Cardiac fibroblast (primary cell): Measurements from ENCODE around the gene PCTP.
A peak's percentile ranks its signal among the peaks of the same experiment; 100 is the strongest.

Experiments
- DNase-seq, 2 donors: peaks; one replicate each; pipeline versions ENCODE4 v3.0.0 to v3.0.0-alpha.2; 2010; ENCODE audit warnings: low read depth in 2 of 2
- H3K4me3 ChIP-seq, 2 donors: replicated peaks in 1 of 2; 1 replicate in 1 of 2; 2 replicates in 1 of 2; pipeline ENCODE4 v1.5.1; 2011; ENCODE audit warnings: low read depth in 2 of 2, low read length in 2 of 2, mild to moderate bottlenecking in 2 of 2, moderate library complexity in 1 of 2
- TF ChIP-seq, protein P1 (sequence below): IDR thresholded peaks from one replicate; pipeline ENCODE4 v1.5.1; 2011; ENCODE audit warnings: low read depth, mild to moderate bottlenecking, low read length, inconsistent platforms

The PCTP gene

DNA sequence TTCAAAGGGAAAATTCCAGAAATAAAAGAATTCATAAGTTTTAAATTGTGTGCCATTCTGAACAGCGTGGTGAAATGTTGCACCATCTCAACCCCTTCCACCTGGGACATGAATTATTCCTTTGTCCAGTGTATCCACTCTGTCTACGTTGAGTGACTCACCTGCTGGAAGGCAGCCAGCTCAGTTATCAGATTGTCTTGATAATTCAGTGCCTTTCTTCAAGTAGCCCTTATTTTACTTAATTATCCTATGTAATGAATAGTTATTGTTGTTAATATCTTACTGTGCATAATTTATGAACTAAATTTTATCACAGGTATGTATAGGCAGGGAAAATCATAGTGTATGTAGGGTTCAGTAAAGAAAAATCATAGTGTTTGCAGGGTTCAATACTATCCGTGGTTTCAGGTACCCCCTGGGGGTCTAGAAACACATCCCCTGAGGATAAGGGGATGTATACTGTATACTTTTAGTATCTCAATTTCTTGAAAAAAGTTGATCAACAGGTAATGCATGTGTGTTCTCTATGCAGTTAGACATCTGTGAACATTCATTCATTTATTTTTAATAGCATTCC, 7.7 kb upstream of the PCTP start:
- peak in 1 of 2 donors; percentile 19 for DNase-seq
- H3K4me3 ChIP-seq = no peak overlapping the region
- TF ChIP-seq, protein P1, sequence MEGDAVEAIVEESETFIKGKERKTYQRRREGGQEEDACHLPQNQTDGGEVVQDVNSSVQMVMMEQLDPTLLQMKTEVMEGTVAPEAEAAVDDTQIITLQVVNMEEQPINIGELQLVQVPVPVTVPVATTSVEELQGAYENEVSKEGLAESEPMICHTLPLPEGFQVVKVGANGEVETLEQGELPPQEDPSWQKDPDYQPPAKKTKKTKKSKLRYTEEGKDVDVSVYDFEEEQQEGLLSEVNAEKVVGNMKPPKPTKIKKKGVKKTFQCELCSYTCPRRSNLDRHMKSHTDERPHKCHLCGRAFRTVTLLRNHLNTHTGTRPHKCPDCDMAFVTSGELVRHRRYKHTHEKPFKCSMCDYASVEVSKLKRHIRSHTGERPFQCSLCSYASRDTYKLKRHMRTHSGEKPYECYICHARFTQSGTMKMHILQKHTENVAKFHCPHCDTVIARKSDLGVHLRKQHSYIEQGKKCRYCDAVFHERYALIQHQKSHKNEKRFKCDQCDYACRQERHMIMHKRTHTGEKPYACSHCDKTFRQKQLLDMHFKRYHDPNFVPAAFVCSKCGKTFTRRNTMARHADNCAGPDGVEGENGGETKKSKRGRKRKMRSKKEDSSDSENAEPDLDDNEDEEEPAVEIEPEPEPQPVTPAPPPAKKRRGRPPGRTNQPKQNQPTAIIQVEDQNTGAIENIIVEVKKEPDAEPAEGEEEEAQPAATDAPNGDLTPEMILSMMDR = no peak

DNA sequence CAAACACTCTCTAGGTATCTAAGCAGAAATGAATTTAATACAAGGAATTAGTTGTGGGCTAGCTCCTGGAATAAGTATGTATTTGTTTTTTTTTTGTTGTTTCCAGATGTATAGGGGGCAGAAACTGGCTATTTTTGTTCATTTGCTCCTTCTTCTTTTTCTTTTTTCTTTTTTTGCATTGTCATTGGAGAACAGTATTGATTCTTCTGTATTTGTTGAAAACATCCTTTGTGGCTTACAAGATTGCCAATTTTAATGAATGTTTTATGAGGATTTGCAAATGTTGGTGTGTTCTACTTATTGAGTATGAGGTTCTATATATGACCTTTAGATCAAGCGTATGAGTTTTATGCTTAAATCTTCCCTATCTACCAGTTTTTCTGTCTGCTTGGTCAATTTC, 5.6 kb upstream of the PCTP start:
- TF ChIP-seq, protein P1 = no peak
- H3K4me3 ChIP-seq = no peak overlapping the region
- no peak for DNase-seq

DNA sequence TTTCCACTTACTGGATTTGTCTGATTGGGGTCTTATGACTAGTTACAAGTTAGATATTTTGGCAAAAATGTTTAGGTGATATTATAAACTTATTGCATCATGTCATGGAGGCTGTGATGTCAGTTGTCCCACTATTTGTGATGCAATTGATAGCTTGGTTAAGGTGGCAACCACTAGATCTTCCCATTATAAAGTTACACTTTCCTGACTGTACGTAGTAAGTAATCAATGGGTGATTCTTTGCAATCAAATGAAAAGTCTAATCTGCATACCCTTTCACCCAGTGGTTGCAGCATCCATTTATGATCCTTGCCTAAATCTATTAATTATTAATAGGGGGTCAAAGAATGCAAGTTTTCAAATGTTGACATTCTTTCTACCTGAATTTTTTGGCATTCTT, 4.4 kb upstream of the PCTP start:
- TF ChIP-seq, protein P1 = no peak
- DNase-seq = no peak
- no peak overlapping the region for H3K4me3 ChIP-seq

DNA sequence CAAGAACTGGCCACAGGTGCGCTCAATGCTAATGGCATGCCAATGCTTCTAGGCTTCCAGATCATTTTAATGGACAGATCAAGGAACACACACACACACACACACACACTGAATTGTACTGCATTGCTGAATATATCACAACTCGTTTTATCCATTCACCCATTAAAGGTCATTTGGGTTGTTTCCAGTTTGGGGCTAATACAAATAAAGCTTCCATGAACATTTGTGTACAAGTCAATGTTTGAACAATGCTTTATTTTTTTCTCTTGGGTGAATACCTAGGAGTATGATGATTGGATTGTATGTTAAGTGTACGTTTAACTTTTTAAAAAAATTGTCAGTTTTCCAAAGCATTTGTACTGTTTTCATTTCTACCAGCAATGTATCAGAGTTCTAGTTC, 3.6 kb upstream of the PCTP start:
- TF ChIP-seq, protein P1 = no peak
- no peak overlapping the region for H3K4me3 ChIP-seq
- DNase-seq = no peak

DNA sequence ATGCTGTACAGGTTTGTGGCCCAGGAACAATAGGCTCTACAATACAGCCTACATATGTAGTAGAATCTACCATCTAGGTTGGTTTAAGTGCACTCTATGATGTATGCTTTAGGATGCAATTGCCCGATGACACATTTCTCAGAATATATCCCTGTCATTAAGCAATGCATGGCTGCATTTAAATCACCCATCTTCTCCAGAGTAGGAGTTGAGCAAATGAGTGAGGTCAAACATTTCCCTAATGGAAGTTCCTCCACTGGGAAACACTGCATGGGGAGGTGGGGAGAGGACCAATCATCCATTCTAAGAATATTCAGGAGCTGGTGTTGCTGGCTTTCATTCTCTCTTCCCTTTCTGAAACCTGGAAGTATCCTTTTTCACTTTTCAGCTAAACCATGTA, 2.0 kb upstream of the PCTP start:
- DNase-seq = no peak
- H3K4me3 ChIP-seq = no peak overlapping the region
- TF ChIP-seq, protein P1 = no peak

DNA sequence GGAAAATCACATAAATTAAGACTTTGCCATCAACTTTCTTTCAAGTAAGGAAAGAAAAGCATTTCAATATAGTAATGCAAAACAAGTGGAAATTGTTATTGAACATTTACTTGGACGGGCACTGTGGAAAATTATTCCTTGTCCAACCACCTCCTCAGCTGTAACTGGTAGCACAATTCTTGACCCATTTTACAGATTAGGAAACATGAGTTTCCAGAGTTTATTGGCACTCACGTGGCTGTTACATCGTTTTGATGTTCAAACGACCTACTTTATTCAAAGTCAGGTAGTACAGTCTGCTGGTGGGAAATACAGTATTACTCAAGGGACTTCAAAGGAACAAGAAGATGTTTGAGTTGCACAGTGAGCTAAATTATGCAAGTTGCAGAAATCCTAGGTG, 866 bp upstream of the PCTP start:
- no peak overlapping the region for H3K4me3 ChIP-seq
- no peak for DNase-seq
- TF ChIP-seq, protein P1 = no peak

DNA sequence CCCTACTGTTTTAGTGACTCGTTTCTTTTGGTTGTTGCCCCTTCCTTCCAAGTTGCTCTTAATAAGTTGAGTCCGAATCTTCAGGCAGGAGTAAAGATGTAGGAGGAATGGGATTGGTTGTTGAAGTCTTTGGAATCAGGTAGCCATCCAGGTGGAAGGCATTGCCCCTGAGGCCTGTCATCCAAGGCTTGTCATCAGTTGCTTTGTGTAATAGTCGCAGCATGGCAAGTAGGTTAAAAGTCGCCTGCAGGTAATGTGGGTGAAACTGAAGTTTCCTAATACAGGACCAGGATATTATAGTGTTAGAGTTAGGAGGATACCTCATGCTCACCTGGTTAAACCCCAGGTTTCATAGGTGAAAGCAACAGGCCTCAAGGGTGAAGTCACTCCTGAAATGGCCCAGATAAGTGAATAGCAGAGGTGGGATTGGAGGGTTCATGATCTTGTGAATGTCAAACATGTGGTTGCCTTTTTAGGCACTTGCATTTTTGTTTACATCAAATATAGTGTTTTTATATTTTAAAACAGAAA, 934 bp downstream of the PCTP start:
- peak overlapping the region; percentile 82 to 84 for H3K4me3 ChIP-seq
- TF ChIP-seq, protein P1 = no peak
- no peak for DNase-seq
